ENCODE measurements around the gene ARHGAP8. TPM values are rescaled to one million over a fixed set of nuclear protein-coding genes. Genes with fewer than 3 reads are reported as not detected.

The ARHGAP8 gene
- polyA plus RNA-seq, 1 donor from 2014 or later = 3.0 TPM

- Histone ChIP-seq H2AFZ (ENCODE audit: low read depth, low read length) (no peak overlapping the region), H4K20me1 (ENCODE audit: insufficient read depth) (no peaks in the 10 kb centered on the region), H3K27me3 (ENCODE audit: insufficient read depth, low read depth, low read length) (no peaks in the 10 kb centered on the region), H3K9me2 (ENCODE audit: insufficient read depth, low read length) (no peaks in the 10 kb centered on the region), H3K4me3 (ENCODE audit: low read length) (peak overlapping the region; percentile 16), H3F3A (ENCODE audit: insufficient read depth, low read length, poor library complexity, severe bottlenecking) (no peaks in the 10 kb centered on the region), H3K9me3 (ENCODE audit: low read length) (no peaks in the 10 kb centered on the region), H3K9ac (ENCODE audit: low read length) (peak overlapping the region; percentile 20), H3K79me2 (replicated peaks; ENCODE audit: insufficient read depth, low read length) (no peaks in the 10 kb centered on the region), H3K4me2 (ENCODE audit: low read length) (no peak overlapping the region), H3K36me3 (ENCODE audit: insufficient read depth, low read length) (peaks cover 5% of the 10 kb centered on the region), H3K27ac (ENCODE audit: low read length) (peak overlapping the region; percentile 58)
- TF ChIP-seq REST (IDR thresholded peaks at IDR 0.05; ENCODE audit: borderline replicate concordance) (no peak), EP300 (conservative IDR thresholded peaks at IDR 0.05; ENCODE audit: poor library complexity, severe bottlenecking) (no peak), MXI1 (conservative IDR thresholded peaks at IDR 0.05; ENCODE audit: poor library complexity, severe bottlenecking) (no peak), POLR2AphosphoS5 (IDR thresholded peaks at IDR 0.05) (no peak), RAD21 (conservative IDR thresholded peaks at IDR 0.05) (no peak), TAF1 (IDR thresholded peaks at IDR 0.05; ENCODE audit: low read depth) (no peak)
These were observed 119.4 kb downstream of the ARHGAP8 start for GRCh38 chr22:44871782-44872181.

GRCh38 chr22:44876921-44877320, 124.5 kb downstream of the ARHGAP8 start:
- Histone ChIP-seq H3K36me3 (ENCODE audit: insufficient read depth, low read length) (peaks cover 7% of the 10 kb centered on the region), H3K79me2 (replicated peaks; ENCODE audit: insufficient read depth, low read length) (no peaks in the 10 kb centered on the region), H3K9me3 (ENCODE audit: low read length) (no peaks in the 10 kb centered on the region), H3K27ac (ENCODE audit: low read length) (no peak overlapping the region), H4K20me1 (ENCODE audit: insufficient read depth) (no peaks in the 10 kb centered on the region), H3K27me3 (ENCODE audit: insufficient read depth, low read depth, low read length) (no peaks in the 10 kb centered on the region), H3K4me3 (ENCODE audit: low read length) (no peak overlapping the region), H3K9me2 (ENCODE audit: insufficient read depth, low read length) (no peaks in the 10 kb centered on the region), H3K4me2 (ENCODE audit: low read length) (no peak overlapping the region), H3K9ac (ENCODE audit: low read length) (no peak overlapping the region), H3F3A (ENCODE audit: insufficient read depth, low read length, poor library complexity, severe bottlenecking) (no peaks in the 10 kb centered on the region), H2AFZ (ENCODE audit: low read depth, low read length) (no peak overlapping the region)
- TF ChIP-seq RAD21 (conservative IDR thresholded peaks at IDR 0.05) = no peak
- no peak for TF ChIP-seq EZH2 (IDR thresholded peaks at IDR 0.05; ENCODE audit: borderline replicate concordance, insufficient read depth, low read length, poor library complexity, severe bottlenecking)
- no peak for TF ChIP-seq TAF1 (IDR thresholded peaks at IDR 0.05; ENCODE audit: low read depth)
- no peak for TF ChIP-seq SMC3 (conservative IDR thresholded peaks at IDR 0.05; ENCODE audit: poor library complexity)
- no peak for TF ChIP-seq REST (IDR thresholded peaks at IDR 0.05; ENCODE audit: borderline replicate concordance)
- no peak for TF ChIP-seq MXI1 (conservative IDR thresholded peaks at IDR 0.05; ENCODE audit: poor library complexity, severe bottlenecking)
- no peak for TF ChIP-seq POLR2AphosphoS5 (IDR thresholded peaks at IDR 0.05)
- TF ChIP-seq EP300 (conservative IDR thresholded peaks at IDR 0.05; ENCODE audit: poor library complexity, severe bottlenecking) = no peak
- no peak for TF ChIP-seq CTCF (IDR thresholded peaks at IDR 0.05; ENCODE audit: poor library complexity, severe bottlenecking)

Data from neural cell (in vitro differentiated cells).